ENCODE data around the gene LAMTOR4.

GRCh38 chr7:100107890-100108289, 40.8 kb upstream of the LAMTOR4 start:
- TF ChIP-seq, protein P1, sequence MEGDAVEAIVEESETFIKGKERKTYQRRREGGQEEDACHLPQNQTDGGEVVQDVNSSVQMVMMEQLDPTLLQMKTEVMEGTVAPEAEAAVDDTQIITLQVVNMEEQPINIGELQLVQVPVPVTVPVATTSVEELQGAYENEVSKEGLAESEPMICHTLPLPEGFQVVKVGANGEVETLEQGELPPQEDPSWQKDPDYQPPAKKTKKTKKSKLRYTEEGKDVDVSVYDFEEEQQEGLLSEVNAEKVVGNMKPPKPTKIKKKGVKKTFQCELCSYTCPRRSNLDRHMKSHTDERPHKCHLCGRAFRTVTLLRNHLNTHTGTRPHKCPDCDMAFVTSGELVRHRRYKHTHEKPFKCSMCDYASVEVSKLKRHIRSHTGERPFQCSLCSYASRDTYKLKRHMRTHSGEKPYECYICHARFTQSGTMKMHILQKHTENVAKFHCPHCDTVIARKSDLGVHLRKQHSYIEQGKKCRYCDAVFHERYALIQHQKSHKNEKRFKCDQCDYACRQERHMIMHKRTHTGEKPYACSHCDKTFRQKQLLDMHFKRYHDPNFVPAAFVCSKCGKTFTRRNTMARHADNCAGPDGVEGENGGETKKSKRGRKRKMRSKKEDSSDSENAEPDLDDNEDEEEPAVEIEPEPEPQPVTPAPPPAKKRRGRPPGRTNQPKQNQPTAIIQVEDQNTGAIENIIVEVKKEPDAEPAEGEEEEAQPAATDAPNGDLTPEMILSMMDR (IDR thresholded peaks at IDR 0.05): no peak
- no peak for TF ChIP-seq POLR2A (IDR thresholded peaks at IDR 0.05)
